Endothelial cell of umbilical vein (primary cell): ENCODE data around the gene AIF1. TPM values are rescaled to one million over a fixed set of nuclear protein-coding genes. Genes with fewer than 3 reads are reported as not detected.

ENCODE experiments used
- BruUV-seq: library from RNA; stranded (reverse); fragments of 400-500 nt; replicated peaks from 2 replicates; lab custom pipeline; 2021; lab: Mats Ljungman, UMichigan
- CTCF ChIA-PET: fragments of 300-600, 350-600 bp; sonication (Branson Sonifier 250); formaldehyde crosslinking; loops from one replicate; lab custom pipeline; 2021; ENCODE audit warnings: antibody characterized with exemption, inconsistent platforms; lab: Charles Lee
- POLR2A ChIA-PET: fragments of 300-600, 350-600 bp; sonication (Branson Sonifier 250); formaldehyde crosslinking; loops from one replicate; lab custom pipeline; 2021; ENCODE audit warnings: antibody characterized with exemption, inconsistent platforms; lab: Charles Lee
- DNase-seq: peaks from one replicate; pipeline ENCODE4 v3.0.0-alpha.2; 2011; ENCODE audit warnings: low read depth, low spot score
- FAIRE-seq: peaks from 2 replicates; lab custom pipeline; 2011; peaks lifted over from hg19 to GRCh38; lab: Jason Lieb, UNC
- H2AFZ ChIP-seq: 2 replicates; pipeline ENCODE4 v1.6.0; 2012; ENCODE audit warnings: low read depth, low read length, control low read depth, inconsistent platforms
- H3K27ac ChIP-seq: 2 replicates; pipeline ENCODE4 v1.5.1; 2011; ENCODE audit warnings: low read depth, mild to moderate bottlenecking, control low read depth, low read length, moderate library complexity; ENCODE audit not compliant: insufficient read depth
- H3K27me3 ChIP-seq, 2 experiments: 2 replicates each; pipeline versions ENCODE4 v1.6.0 to v1.6.1; 2011; ENCODE audit warnings: low read length in 2 of 2, mixed read lengths in 1 of 2; ENCODE audit not compliant: control insufficient read depth in 2 of 2, insufficient read depth in 2 of 2
- H3K36me3 ChIP-seq, 2 experiments: 2 replicates in 1 of 2; 3 replicates in 1 of 2; pipeline ENCODE4 v1.5.1; 2011; ENCODE audit warnings: low read length in 2 of 2, mild to moderate bottlenecking in 1 of 2, moderate library complexity in 1 of 2; ENCODE audit not compliant: control insufficient read depth in 2 of 2, insufficient read depth in 2 of 2; ENCODE audit errors: extremely low read depth in 1 of 2
- H3K4me1 ChIP-seq: 3 replicates; pipeline ENCODE4 v1.5.1; 2011; ENCODE audit warnings: mild to moderate bottlenecking, low read length; ENCODE audit not compliant: control insufficient read depth, insufficient read depth; ENCODE audit errors: extremely low read depth
- H3K4me2 ChIP-seq: 2 replicates; pipeline ENCODE4 v1.6.1; 2011; ENCODE audit warnings: low read length, control low read depth, mixed read lengths; ENCODE audit not compliant: insufficient read depth
- H3K4me3 ChIP-seq, 3 experiments: fragments of 200-600 bp in 1 of 3; sonication (generic), shearing (Covaris generic) in 1 of 3; replicated peaks in 1 of 3; 2 replicates each; pipeline ENCODE4 v1.5.1; 2011 to 2016; ENCODE audit warnings: control low read depth in 3 of 3, low read length in 3 of 3, mild to moderate bottlenecking in 2 of 3, inconsistent platforms in 1 of 3, low read depth in 1 of 3, moderate library complexity in 1 of 3; ENCODE audit not compliant: insufficient read depth in 1 of 3
- H3K79me2 ChIP-seq: 2 replicates; pipeline ENCODE4 v1.6.0; 2012; ENCODE audit warnings: low read length, inconsistent platforms; ENCODE audit not compliant: control insufficient read depth, insufficient read depth
- H3K9ac ChIP-seq: replicated peaks from 2 replicates; pipeline ENCODE3; 2011; ENCODE audit warnings: low read length, control low read depth; ENCODE audit not compliant: insufficient read depth; ENCODE audit errors: extremely low read depth
- H3K9me1 ChIP-seq: replicated peaks from 3 replicates; pipeline ENCODE4 v1.6.0; 2011; ENCODE audit warnings: mild to moderate bottlenecking, low read length; ENCODE audit not compliant: control insufficient read depth, insufficient read depth; ENCODE audit errors: extremely low read depth
- H3K9me3 ChIP-seq: replicated peaks from 2 replicates; pipeline ENCODE4 v1.5.1; 2012; ENCODE audit warnings: low read length, inconsistent platforms; ENCODE audit not compliant: control insufficient read depth, insufficient read depth
- H4K20me1 ChIP-seq: replicated peaks from 2 replicates; pipeline ENCODE3; 2011; ENCODE audit warnings: mild to moderate bottlenecking, low read length; ENCODE audit not compliant: control insufficient read depth, insufficient read depth; ENCODE audit errors: extremely low read depth
- EZH2 ChIP-seq: IDR thresholded peaks from 2 replicates; pipeline ENCODE4 v1.6.1; 2012; ENCODE audit warnings: borderline replicate concordance, low read depth, mild to moderate bottlenecking, moderate library complexity, low read length, inconsistent platforms; ENCODE audit not compliant: severe bottlenecking
- FOS ChIP-seq: IDR thresholded peaks from 2 replicates; pipeline ENCODE4 v1.6.1; 2011; ENCODE audit warnings: mild to moderate bottlenecking, low read length, moderate library complexity, borderline replicate concordance; ENCODE audit not compliant: insufficient read depth
- GATA2 ChIP-seq: IDR thresholded peaks from 2 replicates; pipeline ENCODE4 v1.7.0; 2011; ENCODE audit warnings: low read depth, mild to moderate bottlenecking, moderate library complexity, mixed read lengths, low read length; ENCODE audit not compliant: insufficient read length, insufficient read depth
- JUN ChIP-seq: IDR thresholded peaks from 2 replicates; pipeline ENCODE4 v1.6.1; 2011; ENCODE audit warnings: borderline replicate concordance, low read depth; ENCODE audit not compliant: insufficient read length, insufficient read depth
- MYC ChIP-seq: IDR thresholded peaks from one replicate; pipeline ENCODE4 v1.6.1; 2011; ENCODE audit warnings: mild to moderate bottlenecking, low read depth, low read length
- POLR2A ChIP-seq: IDR thresholded peaks from 2 replicates; pipeline ENCODE4 v1.6.1; 2012; ENCODE audit warnings: low read depth, mild to moderate bottlenecking, control low read depth, low read length
- POLR2AphosphoS5 ChIP-seq: IDR thresholded peaks from 2 replicates; pipeline ENCODE4 v1.6.1; 2012; ENCODE audit warnings: low read depth, mild to moderate bottlenecking, control low read depth, low read length, moderate library complexity; ENCODE audit not compliant: insufficient read depth
- dilution Hi-C: fragments of 300-500 bp; cut with MboI; formaldehyde crosslinking; loops from one replicate; pipeline ENCODE4 v1.15.0; 2019; ENCODE audit warnings: low sequenced_read_pairs; ENCODE audit not compliant: extremely low pct_ligation_motif_present
- intact Hi-C: fragments of 100-400 bp; cut with micrococcal nuclease; formaldehyde crosslinking; loops from one replicate; pipeline ENCODE4 v1.10.0; 2022
- polyA plus RNA-seq, 4 experiments: library from polyadenylated mRNA; depleted of rRNA in 3 of 4; stranded (reverse) in 3 of 4; unstranded in 1 of 4; fragments of >200 nt; gene quantifications; 2 replicates each; pipeline versions ENCODE4 v1.2.1 to v1.2.3, GENCODE V29; 2011 to 2012; ENCODE audit warnings: missing spikeins in 1 of 4
- total RNA-seq: library from RNA; stranded (reverse); gene quantifications from 2 replicates; pipeline ENCODE4 v1.2.3, GENCODE V29; 2021

Gene AIF1
- total and polyA plus RNA-seq, 2 donors (not counting 3 experiments of a cell fraction or from before 2014, with no cell fraction given), result not detected

GRCh38 chr6:31641370-31641769 lies 26.3 kb downstream of the AIF1 start:
- no peak for TF ChIP-seq POLR2A
- TF ChIP-seq FOS, result no peak
- no peak for TF ChIP-seq POLR2AphosphoS5
- no peak for TF ChIP-seq EZH2
- TF ChIP-seq GATA2, result no peak
- TF ChIP-seq MYC, result no peak
- Histone ChIP-seq H3K27me3 (no peaks in the 10 kb centered on the region), H3K79me2 (no peaks in the 10 kb centered on the region), H2AFZ (no peak overlapping the region), H3K27ac (no peak overlapping the region), H3K9ac (no peak overlapping the region), H3K36me3 (peaks cover 34 to 68% of the 10 kb centered on the region in 2 experiments), H3K4me2 (no peak overlapping the region), H4K20me1 (no peaks in the 10 kb centered on the region), H3K9me1 (no peaks in the 10 kb centered on the region), H3K9me3 (no peaks in the 10 kb centered on the region), H3K4me3 (no peak overlapping the region), H3K4me1 (no peaks in the 10 kb centered on the region)
- intact Hi-C loops, result no loop called here
- no peak for DNase-seq
- POLR2A ChIA-PET, result no interaction called here
- CTCF ChIA-PET, result interaction anchor here (1.0 to 2.5 kb wide), 3 partner anchors 10 to 91 kb away, joined by 4 to 8 read pairs (median 5); no protein-coding TSS in a partner anchor
- BruUV-seq, result no TSS peak
- no peak for FAIRE-seq
- dilution Hi-C loops, result no loop called here

GRCh38 chr6:31642798-31643570 lies 27.9 kb downstream of the AIF1 start:
- intact Hi-C loops (no loop called here), dilution Hi-C loops (no loop called here)
- Histone ChIP-seq H3K27ac (no peak overlapping the region), H3K9me1 (no peaks in the 10 kb centered on the region), H3K27me3 (no peaks in the 10 kb centered on the region), H4K20me1 (no peaks in the 10 kb centered on the region), H3K4me2 (no peak overlapping the region), H3K4me1 (no peaks in the 10 kb centered on the region), H2AFZ (no peak overlapping the region), H3K9me3 (no peaks in the 10 kb centered on the region), H3K79me2 (no peaks in the 10 kb centered on the region), H3K4me3 (no peak overlapping the region), H3K36me3 (peaks cover 30 to 64% of the 10 kb centered on the region in 2 experiments), H3K9ac (no peak overlapping the region)
- POLR2A ChIA-PET, result no interaction called here
- no peak for TF ChIP-seq JUN
- no peak for TF ChIP-seq POLR2A
- no peak for TF ChIP-seq FOS
- no peak for TF ChIP-seq POLR2AphosphoS5
- no peak for FAIRE-seq
- CTCF ChIA-PET, result interaction anchor here (0.7 to 1.1 kb wide), 3 partner anchors 9 to 187 kb away, joined by 3 to 4 read pairs (median 3); no protein-coding TSS in a partner anchor
- no peak for DNase-seq
- no TSS peak for BruUV-seq
